Occipital lobe (tissue), 2 donors: ENCODE results near the gene TRABD. TPM values are rescaled to one million over a fixed set of nuclear protein-coding genes. Genes with fewer than 3 reads are reported as not detected.

Source experiments
- DNase-seq: peaks from one replicate; lab custom pipeline; 2025; lab: John Stamatoyannopoulos, UW
- total RNA-seq: library from RNA; depleted of rRNA; stranded (reverse); fragments of >200 nt; gene quantifications from one replicate; pipeline ENCODE4 v1.2.3, GENCODE V29; 2014

TRABD gene
- total RNA-seq, 1 donor from 2014 or later, result 3.0 TPM

DNA sequence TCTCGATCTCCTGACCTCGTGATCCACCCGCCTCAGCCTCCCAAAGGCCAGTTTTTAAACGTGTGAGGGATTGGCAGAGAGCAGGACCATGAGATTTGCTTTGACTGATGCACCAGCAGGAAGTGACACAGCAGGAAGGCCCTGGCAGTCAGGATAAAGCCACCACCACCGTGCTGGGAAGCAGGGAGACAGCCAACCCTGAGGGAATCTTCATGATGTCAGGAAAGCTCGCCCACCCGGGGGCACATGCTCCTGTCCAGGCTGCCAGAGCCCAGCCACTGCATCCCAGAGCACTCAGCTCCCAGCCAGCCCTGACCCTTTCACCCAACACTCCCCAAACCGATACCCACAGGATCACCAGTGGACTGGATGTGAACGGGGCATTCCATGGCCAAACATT is 53.0 kb downstream of the TRABD start:
- no peak for DNase-seq

DNA sequence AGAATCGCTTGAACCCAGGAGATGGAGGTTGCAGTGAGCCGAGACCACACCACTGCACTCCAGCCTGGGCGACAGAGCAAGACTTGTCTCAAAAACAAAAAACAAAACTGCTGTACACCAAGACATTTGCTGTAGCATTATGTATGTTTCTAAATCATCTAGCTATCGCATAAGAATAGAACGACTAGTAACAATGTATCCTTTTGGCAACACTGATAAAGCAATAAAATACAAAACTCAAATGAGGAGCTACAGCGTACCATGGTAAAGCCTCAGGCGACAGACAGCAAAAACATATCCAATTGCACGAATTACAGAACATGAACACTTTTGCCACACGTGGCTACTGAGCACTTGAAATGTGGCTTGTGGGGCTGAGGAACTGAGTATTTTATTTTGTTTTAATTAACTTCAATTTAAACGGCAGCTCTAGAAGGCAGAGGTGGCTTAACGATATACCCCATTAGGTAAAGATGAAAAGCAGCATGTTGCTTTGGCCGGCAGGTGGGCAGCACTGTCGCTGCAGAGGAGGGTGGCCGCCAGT is 56.8 kb downstream of the TRABD start:
- no peak for DNase-seq

DNA sequence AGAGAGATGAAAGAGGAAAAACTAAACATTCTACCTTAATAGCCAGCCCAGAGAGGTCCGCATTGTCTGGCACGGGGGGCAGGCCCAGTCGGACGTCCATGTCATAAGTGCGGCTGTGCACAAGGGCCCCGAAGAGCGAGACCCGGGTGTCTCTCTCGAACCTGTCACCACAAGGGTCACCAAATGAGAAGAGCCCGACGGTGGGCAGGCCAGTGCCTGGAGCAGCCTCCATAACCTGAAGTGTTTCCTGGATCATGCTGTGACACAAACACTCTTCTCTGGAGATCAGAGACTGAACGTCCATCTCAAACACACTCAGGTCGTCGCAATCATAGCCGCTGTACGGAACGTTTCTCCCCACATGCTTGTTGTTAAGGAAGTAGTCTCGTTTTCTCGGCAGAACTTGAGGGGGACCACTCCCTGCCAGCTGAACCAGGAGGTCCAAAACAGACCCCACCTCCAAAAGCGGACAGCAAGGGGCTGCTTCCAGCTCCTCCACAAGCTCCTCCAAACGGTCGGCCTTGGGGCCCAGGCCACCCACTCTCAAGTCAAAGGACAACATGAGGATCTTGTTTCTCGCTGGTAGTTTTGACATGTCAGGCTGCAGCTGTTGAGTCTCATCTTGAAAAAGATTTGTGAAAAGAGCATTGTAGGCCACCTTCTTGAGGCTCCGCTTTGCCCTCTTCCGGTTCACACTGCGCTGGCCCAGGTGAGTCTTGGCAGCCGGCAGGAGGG is 58.1 kb downstream of the TRABD start:
- DNase-seq, result no peak

DNA sequence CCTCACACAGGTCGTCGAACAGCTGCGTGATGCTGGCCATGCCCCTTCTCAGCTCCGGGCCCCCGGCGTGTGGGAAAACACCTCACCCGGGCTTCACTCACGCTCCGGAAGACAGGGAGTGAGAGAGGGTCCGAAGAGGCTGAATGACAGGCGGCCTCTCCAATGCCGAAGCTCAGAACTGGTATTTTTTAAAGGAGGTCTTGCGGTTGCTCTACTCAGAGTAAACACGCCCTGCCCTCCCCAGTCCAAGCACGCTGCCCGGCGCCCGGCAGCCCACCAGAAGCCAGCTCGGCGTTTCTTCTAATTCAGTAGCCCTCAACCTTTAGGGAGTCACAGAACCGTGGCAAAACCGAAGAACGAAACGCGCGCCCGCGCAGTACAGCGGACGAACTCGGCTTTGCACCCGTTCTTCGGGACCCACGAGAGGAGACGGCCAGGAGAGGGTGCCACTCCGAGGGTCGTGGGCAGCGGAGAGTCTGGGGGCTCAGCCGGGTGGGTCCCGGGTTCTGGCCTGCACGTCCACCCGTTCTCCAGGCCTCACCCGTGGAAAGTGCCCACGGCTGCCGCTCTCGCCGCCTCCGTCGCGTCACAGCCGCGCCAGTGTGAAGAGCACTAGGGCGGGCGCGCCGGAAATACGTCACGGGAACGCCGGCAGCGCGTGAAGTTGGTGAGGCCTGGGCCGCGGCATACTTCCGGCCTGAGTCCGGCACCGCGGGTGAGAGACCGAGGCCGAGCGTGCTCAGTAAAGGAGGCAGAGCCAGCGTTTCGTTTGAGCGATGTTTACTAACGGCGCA is 58.9 kb downstream of the TRABD start, which contains the start of gene TUBGCP6:
Gene TUBGCP6, minus strand, starts transcription at position 604 of the 794 bp plus-strand sequence. Its CDS starts 564 bp downstream, at position 40.
- DNase-seq, result peak; percentile 89

DNA sequence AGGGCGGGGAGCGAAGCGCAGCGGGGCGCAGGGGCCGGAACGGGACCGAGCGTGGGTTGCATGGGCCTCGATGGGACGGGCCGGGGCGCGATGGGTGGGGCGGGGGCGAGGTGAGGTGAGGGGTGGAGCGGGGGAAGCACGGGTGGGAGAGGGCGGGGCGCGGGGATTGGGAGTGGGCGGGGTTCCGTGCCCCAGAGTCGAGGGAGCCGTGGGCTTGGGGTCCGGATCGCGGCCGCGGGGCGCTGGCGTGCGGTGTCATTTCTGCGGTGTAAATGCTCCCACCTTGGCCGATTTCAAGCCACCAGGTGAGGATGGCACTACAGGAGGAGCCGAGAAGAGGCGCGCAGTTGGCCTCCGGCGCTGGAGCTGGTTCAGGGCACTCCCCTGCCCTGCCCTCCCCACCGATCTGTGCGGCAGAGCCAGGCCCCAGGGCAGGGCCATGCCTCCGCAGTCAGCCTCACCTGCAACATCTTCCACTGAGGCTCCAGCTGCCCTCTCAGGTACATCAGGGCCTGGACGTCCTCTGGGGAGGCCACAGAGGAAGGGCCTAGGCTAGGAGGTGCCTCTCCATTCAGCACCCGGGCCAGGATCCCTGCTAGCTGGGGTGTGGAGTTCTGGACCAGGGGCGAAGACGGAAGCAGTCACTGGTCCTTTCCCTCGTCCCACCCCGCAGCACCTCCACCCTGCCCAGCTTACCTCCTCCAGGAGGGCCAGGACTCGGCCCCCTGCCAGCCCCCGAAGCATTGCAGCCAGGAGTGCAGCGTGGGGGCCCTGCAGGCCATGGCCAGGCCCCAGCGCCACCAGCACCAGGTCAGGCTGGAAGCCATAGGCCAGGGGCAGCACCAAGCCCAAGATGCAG is 59.7 kb downstream of the TRABD start:
- no peak for DNase-seq

DNA sequence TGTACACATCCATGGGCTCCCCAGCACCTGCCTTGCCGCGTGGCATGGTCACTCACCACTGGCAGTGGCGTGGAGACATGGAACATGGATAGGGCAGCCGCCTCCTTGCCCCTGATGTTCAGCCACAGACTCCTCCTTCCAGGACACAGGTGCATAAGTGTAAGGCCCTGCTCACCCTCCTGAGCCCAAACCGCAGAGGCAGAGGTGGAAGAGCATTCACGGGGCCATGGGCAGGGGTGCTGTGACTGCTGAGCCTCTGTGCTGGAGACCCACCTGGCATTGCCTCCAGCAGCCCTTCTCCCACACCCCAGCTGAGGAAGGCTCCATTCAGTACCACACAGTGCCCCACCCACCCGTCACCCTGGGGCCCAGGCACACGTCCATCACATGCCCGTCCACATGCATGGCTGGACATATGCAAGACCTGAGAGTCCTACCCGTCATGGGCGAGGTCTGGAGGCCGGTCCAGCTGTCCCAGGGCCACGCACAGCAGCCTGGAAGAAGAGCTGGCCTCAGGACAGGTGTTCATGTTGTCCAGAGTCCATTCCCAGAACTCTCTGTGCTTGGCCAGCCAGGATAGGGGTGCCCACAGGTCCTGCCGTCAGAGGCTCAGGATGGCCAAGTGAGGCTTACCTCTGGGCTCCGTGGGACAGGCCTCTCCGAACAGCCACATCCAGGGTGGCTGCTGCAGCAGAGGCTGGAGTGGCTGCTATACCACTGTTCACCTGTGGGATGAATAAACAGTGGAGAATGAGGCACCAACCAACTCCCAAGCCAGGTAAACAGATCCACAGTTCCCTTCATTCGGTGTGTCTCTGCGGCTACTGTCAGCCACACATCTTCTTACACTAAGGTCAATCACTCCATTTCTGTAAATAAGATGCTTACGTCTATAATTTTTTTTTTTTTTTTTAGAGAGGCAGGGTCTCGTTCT is 60.8 kb downstream of the TRABD start:
- no peak for DNase-seq

DNA sequence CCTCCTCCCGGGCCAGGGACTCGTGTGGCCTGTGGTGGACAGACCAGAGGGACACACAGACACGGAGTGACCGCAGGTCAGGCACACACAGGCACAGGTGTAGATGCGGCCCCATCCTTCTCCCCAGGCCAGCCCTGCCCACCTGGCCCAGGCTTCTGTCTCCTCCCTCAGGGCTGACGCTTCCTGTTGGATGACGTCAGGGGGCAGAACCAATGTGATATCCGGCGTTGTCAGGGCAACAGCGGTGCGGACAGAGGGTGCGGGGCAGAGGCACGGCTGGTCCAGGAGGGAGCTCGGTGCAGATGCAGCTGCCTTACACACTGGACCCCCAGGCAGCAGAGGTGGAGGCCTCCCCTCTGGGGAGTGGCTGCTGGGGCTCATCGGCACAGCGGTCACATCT is 62.0 kb downstream of the TRABD start:
- DNase-seq, result no peak

DNA sequence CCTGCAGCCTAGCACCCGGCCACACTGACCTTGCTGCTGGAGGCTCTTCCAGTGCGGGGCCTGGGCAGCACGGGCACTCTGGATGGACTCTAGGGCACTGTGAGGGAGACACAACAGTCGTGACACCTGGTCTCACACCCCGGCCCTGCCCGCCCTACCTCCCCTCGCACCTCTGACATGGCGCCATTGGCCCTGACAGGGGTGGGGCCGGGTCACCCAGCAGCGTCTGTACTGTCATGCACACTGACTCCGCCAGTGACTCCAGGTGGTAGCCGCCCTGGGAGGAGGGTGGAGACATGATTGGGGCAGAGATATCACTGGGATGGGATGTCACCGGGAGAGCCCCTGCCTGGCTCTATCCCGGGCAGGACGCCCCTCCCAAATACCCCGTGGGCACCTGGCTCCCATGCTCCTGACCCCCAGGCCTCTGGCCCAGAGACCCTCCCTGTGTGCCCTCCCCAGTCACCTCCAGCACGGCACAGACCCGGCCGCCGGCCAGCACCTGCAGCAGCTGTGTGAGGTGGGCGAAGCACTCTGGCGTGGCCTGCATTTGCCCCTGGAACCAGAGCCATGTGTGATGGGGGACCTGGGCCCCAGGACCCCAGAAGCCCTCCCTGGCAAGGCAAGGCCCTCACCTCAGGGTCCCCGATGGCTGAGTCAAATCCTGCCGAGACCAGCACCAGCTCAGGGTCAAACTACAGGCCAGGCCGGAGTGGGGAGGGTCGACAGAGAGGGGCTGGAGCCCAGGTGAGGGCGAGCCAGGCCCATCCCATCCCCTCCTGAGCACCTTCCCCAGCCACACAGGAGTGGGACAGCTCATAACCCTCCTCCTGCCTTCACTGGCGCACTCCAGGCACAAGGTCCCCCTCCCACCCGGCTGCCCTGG is 62.7 kb downstream of the TRABD start:
- no peak for DNase-seq

Other genes with a start within 250 kb of the TRABD start
- 13.1 TPM for gene PIM3, start 225.1 kb upstream of the TRABD start, total RNA-seq
- not detected for gene IL17REL, start 173.1 kb upstream of the TRABD start, total RNA-seq
- not detected for gene TTLL8, start 127.6 kb upstream of the TRABD start, total RNA-seq
- gene MLC1, start 100.5 kb upstream of the TRABD start, total RNA-seq, result 32.6 TPM
- gene MOV10L1, start 95.9 kb upstream of the TRABD start, total RNA-seq, result 0.78 TPM
- gene PANX2, start 15.2 kb upstream of the TRABD start, total RNA-seq, result 3.1 TPM
- 7.8 TPM for gene SELENOO, start 15.1 kb downstream of the TRABD start, total RNA-seq
- gene TUBGCP6, start 59.1 kb downstream of the TRABD start, total RNA-seq, result 34.0 TPM
- gene HDAC10, start 65.4 kb downstream of the TRABD start, total RNA-seq, result 19.8 TPM
- gene MAPK12, start 75.8 kb downstream of the TRABD start, total RNA-seq, result 11.4 TPM
- gene MAPK11, start 84.5 kb downstream of the TRABD start, total RNA-seq, result 21.8 TPM
- gene PLXNB2, start 121.7 kb downstream of the TRABD start, total RNA-seq, result 46.0 TPM
- gene DENND6B, start 141.1 kb downstream of the TRABD start, total RNA-seq, result 16.5 TPM
- 71.7 TPM for gene PPP6R2, start 157.4 kb downstream of the TRABD start, total RNA-seq